Prostate gland (tissue), 2 donors: ENCODE measurements around the gene IDH2.

ENCODE experiments used
- POLR2AphosphoS5 ChIP-seq: sonication (generic); formaldehyde crosslinking; IDR thresholded peaks from one replicate; pipeline ENCODE4 v1.6.1; 2017; ENCODE audit warnings: antibody characterized with exemption
- TF ChIP-seq, protein P1 (sequence below), 4 experiments: fragments of 200-600 bp in 2 of 4; fragments of 450-650 bp in 2 of 4; sonication (generic) in 2 of 4; IDR thresholded peaks; 1 replicate in 3 of 4; 2 replicates in 1 of 4; pipeline ENCODE4 v1.5.1; 2016 to 2019; ENCODE audit warnings: antibody characterized with exemption in 4 of 4, mild to moderate bottlenecking in 2 of 4, moderate library complexity in 2 of 4

DNA sequence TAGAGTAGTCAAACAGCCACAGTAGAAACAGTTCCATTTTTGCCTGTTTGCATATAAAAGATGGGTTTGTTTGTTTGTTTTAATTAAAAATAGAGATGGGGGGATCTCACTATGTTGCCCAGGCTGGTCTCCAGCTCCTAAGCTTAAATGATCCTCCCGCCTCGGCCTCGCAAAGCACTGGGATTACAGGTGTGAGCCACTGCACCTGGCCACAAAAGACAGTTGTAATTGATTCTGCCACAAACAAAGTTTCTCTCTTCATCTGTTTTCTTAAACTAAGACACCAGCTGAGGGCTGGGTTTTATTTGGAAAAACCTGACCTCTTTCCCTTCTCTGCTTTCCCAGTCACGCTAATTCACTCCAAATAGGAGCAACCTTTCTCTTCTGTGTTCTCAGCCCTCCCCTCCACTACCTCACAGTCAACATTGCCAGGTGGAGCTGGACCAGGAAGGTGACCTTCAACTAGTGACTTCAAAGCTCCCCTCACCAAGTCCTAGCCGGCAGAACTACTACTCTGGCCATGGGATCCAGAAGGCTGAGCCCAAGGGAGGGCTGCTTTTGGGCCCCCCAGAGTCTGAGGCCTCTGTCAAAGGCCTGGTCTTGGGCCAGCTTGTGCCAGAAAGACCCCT is 1.5 kb upstream of the IDH2 start:
- no peak for TF ChIP-seq POLR2AphosphoS5
- TF ChIP-seq, protein P1, sequence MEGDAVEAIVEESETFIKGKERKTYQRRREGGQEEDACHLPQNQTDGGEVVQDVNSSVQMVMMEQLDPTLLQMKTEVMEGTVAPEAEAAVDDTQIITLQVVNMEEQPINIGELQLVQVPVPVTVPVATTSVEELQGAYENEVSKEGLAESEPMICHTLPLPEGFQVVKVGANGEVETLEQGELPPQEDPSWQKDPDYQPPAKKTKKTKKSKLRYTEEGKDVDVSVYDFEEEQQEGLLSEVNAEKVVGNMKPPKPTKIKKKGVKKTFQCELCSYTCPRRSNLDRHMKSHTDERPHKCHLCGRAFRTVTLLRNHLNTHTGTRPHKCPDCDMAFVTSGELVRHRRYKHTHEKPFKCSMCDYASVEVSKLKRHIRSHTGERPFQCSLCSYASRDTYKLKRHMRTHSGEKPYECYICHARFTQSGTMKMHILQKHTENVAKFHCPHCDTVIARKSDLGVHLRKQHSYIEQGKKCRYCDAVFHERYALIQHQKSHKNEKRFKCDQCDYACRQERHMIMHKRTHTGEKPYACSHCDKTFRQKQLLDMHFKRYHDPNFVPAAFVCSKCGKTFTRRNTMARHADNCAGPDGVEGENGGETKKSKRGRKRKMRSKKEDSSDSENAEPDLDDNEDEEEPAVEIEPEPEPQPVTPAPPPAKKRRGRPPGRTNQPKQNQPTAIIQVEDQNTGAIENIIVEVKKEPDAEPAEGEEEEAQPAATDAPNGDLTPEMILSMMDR (IDR thresholded peaks at IDR 0.05), result no peak
